Left ventricle myocardium inferior (tissue), 1 donor: ENCODE measurements around the gene FAM174A. TPM values are rescaled to one million over a fixed set of nuclear protein-coding genes. Genes with fewer than 3 reads are reported as not detected.

Source experiments
- DNase-seq: peaks from one replicate; pipeline ENCODE4 v3.0.0-alpha.2; 2020
- H3K27ac ChIP-seq: fragments of 200-600 bp; replicated peaks from 2 replicates; pipeline ENCODE4 v1.8.0; 2021
- H3K27me3 ChIP-seq: fragments of 200-600 bp; 2 replicates; pipeline ENCODE4 v1.8.0; 2021; ENCODE audit warnings: low read depth
- H3K36me3 ChIP-seq: fragments of 200-600 bp; 2 replicates; pipeline ENCODE4 v1.8.0; 2021
- H3K4me1 ChIP-seq: fragments of 200-600 bp; 2 replicates; pipeline ENCODE4 v1.8.0; 2021
- H3K4me3 ChIP-seq: fragments of 200-600 bp; 2 replicates; pipeline ENCODE4 v1.8.0; 2021; ENCODE audit warnings: mild to moderate bottlenecking, moderate library complexity
- H3K9me3 ChIP-seq: fragments of 200-600 bp; replicated peaks from 2 replicates; pipeline ENCODE4 v1.8.0; 2021
- intact Hi-C: fragments of 100-400 bp; cut with micrococcal nuclease; formaldehyde crosslinking; loops from one replicate; pipeline ENCODE4 v1.11.0; 2022
- total RNA-seq: library from RNA; stranded (reverse); fragmentation: NEBNext Ultra II Directional; extraction: Animal tissue kit (Norgen Biotek cat#: 25700); gene quantifications from one replicate; pipeline ENCODE4 v1.2.1, GENCODE V29; 2021
- TF ChIP-seq, protein P1 (sequence below): fragments of 200-600 bp; IDR thresholded peaks from 2 replicates; pipeline ENCODE4 v1.8.0; 2021; ENCODE audit warnings: antibody characterized with exemption, mild to moderate bottlenecking, borderline replicate concordance
- donor health status: DM: no; HTN: yes; CAD: no; lungs with severe emphysema.

The FAM174A gene
- total RNA-seq, 1 donor from 2014 or later: 20.6 TPM

GRCh38 chr5:100551183-100551582 is 16.0 kb downstream of the FAM174A start:
- Histone ChIP-seq H3K4me1 (peaks cover 2% of the 10 kb centered on the region), H3K27ac (no peak overlapping the region)

DNA sequence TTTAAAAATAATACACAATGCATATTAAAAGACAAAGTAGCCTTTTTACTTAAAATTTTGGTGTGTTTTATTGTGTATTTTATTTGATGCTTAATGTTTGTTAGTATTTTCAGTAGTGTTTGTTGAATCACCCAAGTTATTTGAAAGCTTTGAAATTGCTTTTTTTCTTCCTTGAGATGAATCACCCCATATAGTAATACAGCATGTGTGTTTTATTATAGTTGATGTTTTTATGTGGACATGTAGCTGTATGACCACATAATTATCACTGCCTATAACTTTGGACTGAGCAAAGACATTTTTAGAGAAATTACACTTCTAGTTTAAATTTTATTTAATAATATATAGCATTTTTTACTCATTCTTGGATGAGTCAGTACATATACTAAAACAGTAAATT is 18.0 kb downstream of the FAM174A start:
- DNase-seq: no peak
- no peaks in the 10 kb centered on the region for H3K9me3 ChIP-seq
- no peaks in the 10 kb centered on the region for H3K27me3 ChIP-seq
- H3K27ac ChIP-seq: no peak overlapping the region
- no peak overlapping the region for H3K4me3 ChIP-seq
- TF ChIP-seq, protein P1, sequence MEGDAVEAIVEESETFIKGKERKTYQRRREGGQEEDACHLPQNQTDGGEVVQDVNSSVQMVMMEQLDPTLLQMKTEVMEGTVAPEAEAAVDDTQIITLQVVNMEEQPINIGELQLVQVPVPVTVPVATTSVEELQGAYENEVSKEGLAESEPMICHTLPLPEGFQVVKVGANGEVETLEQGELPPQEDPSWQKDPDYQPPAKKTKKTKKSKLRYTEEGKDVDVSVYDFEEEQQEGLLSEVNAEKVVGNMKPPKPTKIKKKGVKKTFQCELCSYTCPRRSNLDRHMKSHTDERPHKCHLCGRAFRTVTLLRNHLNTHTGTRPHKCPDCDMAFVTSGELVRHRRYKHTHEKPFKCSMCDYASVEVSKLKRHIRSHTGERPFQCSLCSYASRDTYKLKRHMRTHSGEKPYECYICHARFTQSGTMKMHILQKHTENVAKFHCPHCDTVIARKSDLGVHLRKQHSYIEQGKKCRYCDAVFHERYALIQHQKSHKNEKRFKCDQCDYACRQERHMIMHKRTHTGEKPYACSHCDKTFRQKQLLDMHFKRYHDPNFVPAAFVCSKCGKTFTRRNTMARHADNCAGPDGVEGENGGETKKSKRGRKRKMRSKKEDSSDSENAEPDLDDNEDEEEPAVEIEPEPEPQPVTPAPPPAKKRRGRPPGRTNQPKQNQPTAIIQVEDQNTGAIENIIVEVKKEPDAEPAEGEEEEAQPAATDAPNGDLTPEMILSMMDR: no peak
- H3K36me3 ChIP-seq: no peaks in the 10 kb centered on the region
- H3K4me1 ChIP-seq: no peaks in the 10 kb centered on the region
- intact Hi-C loops: no loop called here

More at GRCh38 chr5:100551183-100551582, 16.0 kb downstream of the FAM174A start:
- intact Hi-C loops: no loop called here
- TF ChIP-seq, protein P1: no peak
- H3K9me3 ChIP-seq: no peaks in the 10 kb centered on the region
- no peaks in the 10 kb centered on the region for H3K27me3 ChIP-seq
- DNase-seq: no peak
- no peaks in the 10 kb centered on the region for H3K36me3 ChIP-seq
- no peak overlapping the region for H3K4me3 ChIP-seq

DNA sequence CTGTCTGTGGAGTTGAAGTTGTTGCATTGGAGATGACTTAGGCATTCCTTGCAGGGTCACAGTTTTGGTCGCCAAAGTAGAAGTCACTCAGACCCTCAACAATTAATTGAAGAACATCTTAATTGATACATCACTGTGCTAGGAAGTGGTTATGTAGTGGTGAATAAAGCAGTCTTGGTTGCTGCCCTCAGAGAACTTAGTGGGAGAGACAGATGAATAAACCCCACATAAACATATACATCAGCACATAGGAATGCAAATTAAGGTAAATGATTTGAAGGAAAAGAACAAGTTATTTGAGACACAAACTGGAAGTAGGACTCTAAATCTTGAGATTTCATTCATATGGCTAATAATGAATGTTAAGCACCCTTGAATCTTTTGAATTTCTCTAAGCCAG is 25.7 kb downstream of the FAM174A start:
- Histone ChIP-seq H3K4me1 (no peaks in the 10 kb centered on the region), H3K9me3 (peaks cover 7% of the 10 kb centered on the region), H3K36me3 (peaks cover 18% of the 10 kb centered on the region), H3K4me3 (no peak overlapping the region), H3K27ac (no peak overlapping the region), H3K27me3 (no peaks in the 10 kb centered on the region)
- DNase-seq: no peak
- intact Hi-C loops: no loop called here
- TF ChIP-seq, protein P1: no peak

DNA sequence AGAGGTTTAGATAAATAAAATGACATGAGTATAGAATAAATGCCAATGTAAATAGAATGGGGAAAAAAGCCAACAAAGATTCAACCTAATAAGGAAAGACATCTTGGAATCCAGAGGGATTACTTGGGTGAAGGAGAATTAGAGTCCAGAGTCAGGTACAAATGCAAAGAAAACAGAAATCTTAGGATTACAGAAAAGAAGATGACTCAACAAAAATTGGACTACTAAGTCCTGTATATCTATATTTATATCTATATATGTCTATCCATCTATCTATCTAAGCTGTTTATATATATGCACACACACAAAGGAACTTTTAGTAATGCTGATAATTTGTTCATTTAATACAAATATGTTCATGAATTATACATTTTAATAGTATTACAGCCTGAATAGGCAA is 27.6 kb downstream of the FAM174A start:
- H3K4me3 ChIP-seq: no peak overlapping the region
- H3K36me3 ChIP-seq: peaks cover 18% of the 10 kb centered on the region
- intact Hi-C loops: no loop called here
- H3K4me1 ChIP-seq: no peaks in the 10 kb centered on the region
- no peak overlapping the region for H3K27ac ChIP-seq
- TF ChIP-seq, protein P1: no peak
- DNase-seq: no peak
- no peaks in the 10 kb centered on the region for H3K27me3 ChIP-seq
- peaks cover 7% of the 10 kb centered on the region for H3K9me3 ChIP-seq

GRCh38 chr5:100566382-100567141 is 31.4 kb downstream of the FAM174A start:
- Histone ChIP-seq H3K36me3 (peaks cover 18% of the 10 kb centered on the region), H3K4me1 (no peaks in the 10 kb centered on the region), H3K27me3 (no peaks in the 10 kb centered on the region), H3K4me3 (no peak overlapping the region), H3K27ac (no peak overlapping the region), H3K9me3 (no peaks in the 10 kb centered on the region)
- TF ChIP-seq, protein P1: no peak
- intact Hi-C loops: no loop called here
- DNase-seq: no peak
